Measurements from ENCODE around the gene NETO2. TPM values are rescaled to one million over a fixed set of nuclear protein-coding genes. Genes with fewer than 3 reads are reported as not detected.

NETO2 gene
- total and polyA plus RNA-seq, 2 of the 13 experiments (the other 11 are each of a cell fraction or from before 2014, with no cell fraction given) = 8.2 to 13.5 TPM

GRCh38 chr16:47141773-47142485 lies 1.8 kb downstream of the NETO2 start (continued):
- TF ChIP-seq HBP1 (CRISPR knock-in tag; IDR thresholded peaks at IDR 0.05; ENCODE audit: low read depth) (peak; percentile 84; the same call in 1 of the 2 replicates), ZMYM3 (CRISPR knock-in tag; IDR thresholded peaks at IDR 0.05) (peak; percentile 53), BRD4 (CRISPR knock-in tag; IDR thresholded peaks at IDR 0.05) (no peak), ARID2 (CRISPR knock-in tag; IDR thresholded peaks at IDR 0.05; ENCODE audit: borderline replicate concordance) (no peak), ZNF550 (CRISPR knock-in tag; IDR thresholded peaks at IDR 0.05; ENCODE audit: borderline replicate concordance) (no peak), HOXA7 (CRISPR knock-in tag; IDR thresholded peaks at IDR 0.05) (no peak), ELF4 (CRISPR knock-in tag; IDR thresholded peaks at IDR 0.05; ENCODE audit: borderline replicate concordance) (no peak), CHD2 (IDR thresholded peaks at IDR 0.05; ENCODE audit: low read depth, low read length) (no peak)
- TF ChIP-seq, protein P1, sequence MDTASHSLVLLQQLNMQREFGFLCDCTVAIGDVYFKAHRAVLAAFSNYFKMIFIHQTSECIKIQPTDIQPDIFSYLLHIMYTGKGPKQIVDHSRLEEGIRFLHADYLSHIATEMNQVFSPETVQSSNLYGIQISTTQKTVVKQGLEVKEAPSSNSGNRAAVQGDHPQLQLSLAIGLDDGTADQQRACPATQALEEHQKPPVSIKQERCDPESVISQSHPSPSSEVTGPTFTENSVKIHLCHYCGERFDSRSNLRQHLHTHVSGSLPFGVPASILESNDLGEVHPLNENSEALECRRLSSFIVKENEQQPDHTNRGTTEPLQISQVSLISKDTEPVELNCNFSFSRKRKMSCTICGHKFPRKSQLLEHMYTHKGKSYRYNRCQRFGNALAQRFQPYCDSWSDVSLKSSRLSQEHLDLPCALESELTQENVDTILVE (CRISPR knock-in tag; IDR thresholded peaks at IDR 0.05) = no peak
- TF ChIP-seq, protein P2, sequence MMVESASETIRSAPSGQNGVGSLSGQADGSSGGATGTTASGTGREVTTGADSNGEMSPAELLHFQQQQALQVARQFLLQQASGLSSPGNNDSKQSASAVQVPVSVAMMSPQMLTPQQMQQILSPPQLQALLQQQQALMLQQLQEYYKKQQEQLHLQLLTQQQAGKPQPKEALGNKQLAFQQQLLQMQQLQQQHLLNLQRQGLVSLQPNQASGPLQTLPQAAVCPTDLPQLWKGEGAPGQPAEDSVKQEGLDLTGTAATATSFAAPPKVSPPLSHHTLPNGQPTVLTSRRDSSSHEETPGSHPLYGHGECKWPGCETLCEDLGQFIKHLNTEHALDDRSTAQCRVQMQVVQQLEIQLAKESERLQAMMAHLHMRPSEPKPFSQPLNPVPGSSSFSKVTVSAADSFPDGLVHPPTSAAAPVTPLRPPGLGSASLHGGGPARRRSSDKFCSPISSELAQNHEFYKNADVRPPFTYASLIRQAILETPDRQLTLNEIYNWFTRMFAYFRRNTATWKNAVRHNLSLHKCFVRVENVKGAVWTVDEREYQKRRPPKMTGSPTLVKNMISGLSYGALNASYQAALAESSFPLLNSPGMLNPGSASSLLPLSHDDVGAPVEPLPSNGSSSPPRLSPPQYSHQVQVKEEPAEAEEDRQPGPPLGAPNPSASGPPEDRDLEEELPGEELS (CRISPR knock-in tag; IDR thresholded peaks at IDR 0.05) = peak; percentile 34; the same call in 1 of the 2 replicates
- TF ChIP-seq, protein P3, sequence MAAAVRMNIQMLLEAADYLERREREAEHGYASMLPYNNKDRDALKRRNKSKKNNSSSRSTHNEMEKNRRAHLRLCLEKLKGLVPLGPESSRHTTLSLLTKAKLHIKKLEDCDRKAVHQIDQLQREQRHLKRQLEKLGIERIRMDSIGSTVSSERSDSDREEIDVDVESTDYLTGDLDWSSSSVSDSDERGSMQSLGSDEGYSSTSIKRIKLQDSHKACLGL (CRISPR knock-in tag; IDR thresholded peaks at IDR 0.05) = no peak
- TF ChIP-seq, protein P4, sequence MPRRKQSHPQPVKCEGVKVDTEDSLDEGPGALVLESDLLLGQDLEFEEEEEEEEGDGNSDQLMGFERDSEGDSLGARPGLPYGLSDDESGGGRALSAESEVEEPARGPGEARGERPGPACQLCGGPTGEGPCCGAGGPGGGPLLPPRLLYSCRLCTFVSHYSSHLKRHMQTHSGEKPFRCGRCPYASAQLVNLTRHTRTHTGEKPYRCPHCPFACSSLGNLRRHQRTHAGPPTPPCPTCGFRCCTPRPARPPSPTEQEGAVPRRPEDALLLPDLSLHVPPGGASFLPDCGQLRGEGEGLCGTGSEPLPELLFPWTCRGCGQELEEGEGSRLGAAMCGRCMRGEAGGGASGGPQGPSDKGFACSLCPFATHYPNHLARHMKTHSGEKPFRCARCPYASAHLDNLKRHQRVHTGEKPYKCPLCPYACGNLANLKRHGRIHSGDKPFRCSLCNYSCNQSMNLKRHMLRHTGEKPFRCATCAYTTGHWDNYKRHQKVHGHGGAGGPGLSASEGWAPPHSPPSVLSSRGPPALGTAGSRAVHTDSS (CRISPR knock-in tag; conservative IDR thresholded peaks at IDR 0.05) = no peak
- TF ChIP-seq, protein P5, sequence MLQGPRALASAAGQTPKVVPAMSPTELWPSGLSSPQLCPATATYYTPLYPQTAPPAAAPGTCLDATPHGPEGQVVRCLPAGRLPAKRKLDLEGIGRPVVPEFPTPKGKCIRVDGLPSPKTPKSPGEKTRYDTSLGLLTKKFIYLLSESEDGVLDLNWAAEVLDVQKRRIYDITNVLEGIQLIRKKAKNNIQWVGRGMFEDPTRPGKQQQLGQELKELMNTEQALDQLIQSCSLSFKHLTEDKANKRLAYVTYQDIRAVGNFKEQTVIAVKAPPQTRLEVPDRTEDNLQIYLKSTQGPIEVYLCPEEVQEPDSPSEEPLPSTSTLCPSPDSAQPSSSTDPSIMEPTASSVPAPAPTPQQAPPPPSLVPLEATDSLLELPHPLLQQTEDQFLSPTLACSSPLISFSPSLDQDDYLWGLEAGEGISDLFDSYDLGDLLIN (CRISPR knock-in tag; IDR thresholded peaks at IDR 0.05; ENCODE audit: borderline replicate concordance) = peak; percentile 43; the same call in 1 of the 2 replicates
- TF ChIP-seq, protein P6, sequence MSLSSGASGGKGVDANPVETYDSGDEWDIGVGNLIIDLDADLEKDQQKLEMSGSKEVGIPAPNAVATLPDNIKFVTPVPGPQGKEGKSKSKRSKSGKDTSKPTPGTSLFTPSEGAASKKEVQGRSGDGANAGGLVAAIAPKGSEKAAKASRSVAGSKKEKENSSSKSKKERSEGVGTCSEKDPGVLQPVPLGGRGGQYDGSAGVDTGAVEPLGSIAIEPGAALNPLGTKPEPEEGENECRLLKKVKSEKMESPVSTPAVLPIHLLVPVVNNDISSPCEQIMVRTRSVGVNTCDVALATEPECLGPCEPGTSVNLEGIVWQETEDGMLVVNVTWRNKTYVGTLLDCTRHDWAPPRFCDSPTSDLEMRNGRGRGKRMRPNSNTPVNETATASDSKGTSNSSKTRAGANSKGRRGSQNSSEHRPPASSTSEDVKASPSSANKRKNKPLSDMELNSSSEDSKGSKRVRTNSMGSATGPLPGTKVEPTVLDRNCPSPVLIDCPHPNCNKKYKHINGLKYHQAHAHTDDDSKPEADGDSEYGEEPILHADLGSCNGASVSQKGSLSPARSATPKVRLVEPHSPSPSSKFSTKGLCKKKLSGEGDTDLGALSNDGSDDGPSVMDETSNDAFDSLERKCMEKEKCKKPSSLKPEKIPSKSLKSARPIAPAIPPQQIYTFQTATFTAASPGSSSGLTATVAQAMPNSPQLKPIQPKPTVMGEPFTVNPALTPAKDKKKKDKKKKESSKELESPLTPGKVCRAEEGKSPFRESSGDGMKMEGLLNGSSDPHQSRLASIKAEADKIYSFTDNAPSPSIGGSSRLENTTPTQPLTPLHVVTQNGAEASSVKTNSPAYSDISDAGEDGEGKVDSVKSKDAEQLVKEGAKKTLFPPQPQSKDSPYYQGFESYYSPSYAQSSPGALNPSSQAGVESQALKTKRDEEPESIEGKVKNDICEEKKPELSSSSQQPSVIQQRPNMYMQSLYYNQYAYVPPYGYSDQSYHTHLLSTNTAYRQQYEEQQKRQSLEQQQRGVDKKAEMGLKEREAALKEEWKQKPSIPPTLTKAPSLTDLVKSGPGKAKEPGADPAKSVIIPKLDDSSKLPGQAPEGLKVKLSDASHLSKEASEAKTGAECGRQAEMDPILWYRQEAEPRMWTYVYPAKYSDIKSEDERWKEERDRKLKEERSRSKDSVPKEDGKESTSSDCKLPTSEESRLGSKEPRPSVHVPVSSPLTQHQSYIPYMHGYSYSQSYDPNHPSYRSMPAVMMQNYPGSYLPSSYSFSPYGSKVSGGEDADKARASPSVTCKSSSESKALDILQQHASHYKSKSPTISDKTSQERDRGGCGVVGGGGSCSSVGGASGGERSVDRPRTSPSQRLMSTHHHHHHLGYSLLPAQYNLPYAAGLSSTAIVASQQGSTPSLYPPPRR (CRISPR knock-in tag; IDR thresholded peaks at IDR 0.05; ENCODE audit: borderline replicate concordance) = no peak

All from HepG2 (cell line).